Trophoblast cell (in vitro differentiated cells and primary cell): ENCODE measurements around the gene FGR.

ENCODE experiments used
- DNase-seq, 2 donors: peaks; one replicate each; pipeline ENCODE4 v3.0.0-alpha.2; 2016
- H2AFZ ChIP-seq: 2 replicates; pipeline ENCODE4 v1.6.1; 2013; ENCODE audit warnings: low read length, moderate library complexity, mild to moderate bottlenecking; ENCODE audit not compliant: insufficient read depth, poor library complexity
- H2AK5ac ChIP-seq: 2 replicates; pipeline ENCODE4 v1.6.1; 2013; ENCODE audit warnings: mild to moderate bottlenecking, low read length
- H2BK120ac ChIP-seq: 2 replicates; pipeline ENCODE4 v1.6.1; 2013; ENCODE audit warnings: low read length, mild to moderate bottlenecking, moderate library complexity; ENCODE audit not compliant: insufficient read depth, poor library complexity
- H2BK12ac ChIP-seq: 2 replicates; pipeline ENCODE4 v1.6.1; 2013; ENCODE audit warnings: mild to moderate bottlenecking, low read length, moderate library complexity
- H2BK5ac ChIP-seq: 2 replicates; pipeline ENCODE4 v1.6.1; 2013; ENCODE audit warnings: low read length, low read depth, moderate library complexity, mild to moderate bottlenecking; ENCODE audit not compliant: poor library complexity
- H3K14ac ChIP-seq: 2 replicates; pipeline ENCODE4 v1.6.1; 2013; ENCODE audit warnings: mild to moderate bottlenecking, low read length
- H3K18ac ChIP-seq: 2 replicates; pipeline ENCODE4 v1.6.1; 2013; ENCODE audit warnings: mild to moderate bottlenecking, low read length
- H3K23ac ChIP-seq: 2 replicates; pipeline ENCODE4 v1.6.1; 2013; ENCODE audit warnings: low read length
- H3K27ac ChIP-seq: 2 replicates; pipeline ENCODE4 v1.5.1; 2013; ENCODE audit warnings: low read depth, mild to moderate bottlenecking, inconsistent platforms, low read length, moderate library complexity
- H3K27me3 ChIP-seq: 2 replicates; pipeline ENCODE4 v1.6.1; 2013; ENCODE audit warnings: inconsistent platforms, mild to moderate bottlenecking, low read length, moderate library complexity; ENCODE audit not compliant: insufficient read depth
- H3K36me3 ChIP-seq, 2 experiments: 1 replicate in 1 of 2; 2 replicates in 1 of 2; pipeline ENCODE4 v1.6.1; 2013; ENCODE audit warnings: low read length in 2 of 2, mild to moderate bottlenecking in 2 of 2, moderate library complexity in 1 of 2; ENCODE audit not compliant: insufficient read depth in 2 of 2, control insufficient read depth in 1 of 2
- H3K4ac ChIP-seq: 2 replicates; pipeline ENCODE4 v1.6.1; 2013; ENCODE audit warnings: low read depth, mild to moderate bottlenecking, low read length, moderate library complexity
- H3K4me1 ChIP-seq, 2 experiments: 1 replicate in 1 of 2; 2 replicates in 1 of 2; pipeline ENCODE4 v1.6.1; 2013; ENCODE audit warnings: low read length in 2 of 2, mild to moderate bottlenecking in 2 of 2, moderate library complexity in 1 of 2; ENCODE audit not compliant: insufficient read depth in 2 of 2, control insufficient read depth in 1 of 2
- H3K4me2 ChIP-seq: 2 replicates; pipeline ENCODE4 v1.6.1; 2013; ENCODE audit warnings: inconsistent platforms, mild to moderate bottlenecking, low read length, moderate library complexity
- H3K4me3 ChIP-seq: 2 replicates; pipeline ENCODE4 v1.5.1; 2013; ENCODE audit warnings: mild to moderate bottlenecking, low read depth, low read length, inconsistent platforms
- H3K79me1 ChIP-seq: one replicate; pipeline ENCODE4 v1.6.1; 2013; ENCODE audit warnings: low read length
- H3K79me2 ChIP-seq: 2 replicates; pipeline ENCODE4 v1.6.1; 2013; ENCODE audit warnings: low read length, mild to moderate bottlenecking; ENCODE audit not compliant: control insufficient read depth, insufficient read depth, poor library complexity
- H3K9ac ChIP-seq: 2 replicates; pipeline ENCODE4 v1.6.1; 2013; ENCODE audit warnings: mild to moderate bottlenecking, low read length
- H3K9me3 ChIP-seq: 2 replicates; pipeline ENCODE4 v1.6.1; 2013; ENCODE audit warnings: low read depth, mild to moderate bottlenecking, control low read depth, inconsistent platforms, low read length; ENCODE audit not compliant: insufficient read depth
- H4K12ac ChIP-seq: 2 replicates; pipeline ENCODE4 v1.6.1; 2013; ENCODE audit warnings: low read depth, mild to moderate bottlenecking, low read length, moderate library complexity
- H4K8ac ChIP-seq: 2 replicates; pipeline ENCODE4 v1.6.1; 2013; ENCODE audit warnings: low read depth, mild to moderate bottlenecking, low read length, moderate library complexity
- H4K91ac ChIP-seq: one replicate; pipeline ENCODE4 v1.6.1; 2013; ENCODE audit warnings: low read depth, mild to moderate bottlenecking, low read length, moderate library complexity
- WGBS: extraction: QIAGEN DNeasy Blood & Tissue Kit; methylation state at CpG from one replicate; pipeline ENCODE4 v1.1.7; 2013; ENCODE audit warnings: missing lambda C conversion rate; ENCODE audit not compliant: insufficient read length, insufficient coverage; ENCODE audit errors: extremely low coverage; 5-methylcytosine and 5-hydroxymethylcytosine counted together

The FGR gene

GRCh38 chr1:27598902-27599528 is 36.0 kb downstream of the FGR start:
- Histone ChIP-seq H3K4me3 (no peak overlapping the region), H3K9ac (no peak overlapping the region), H2BK120ac (peak overlapping the region; percentile 0), H2BK12ac (peak overlapping the region; percentile 38), H2AK5ac (no peak overlapping the region), H3K4me1 (peaks cover 72 to 76% of the 10 kb centered on the region in 2 experiments), H3K14ac (peak overlapping the region; percentile 9), H4K12ac (no peak overlapping the region), H3K36me3 (peaks cover 10 to 12% of the 10 kb centered on the region in 2 experiments), H4K91ac (peak overlapping the region; percentile 41), H3K4ac (peak overlapping the region; percentile 39), H3K79me2 (peaks cover 74% of the 10 kb centered on the region), H3K4me2 (peak overlapping the region; percentile 53), H3K9me3 (peaks cover 7% of the 10 kb centered on the region), H2AFZ (peak overlapping the region; percentile 5), H3K23ac (no peak overlapping the region), H3K18ac (peak overlapping the region; percentile 67), H3K79me1 (peaks cover 56% of the 10 kb centered on the region), H3K27me3 (no peaks in the 10 kb centered on the region), H3K27ac (peak overlapping the region; percentile 35), H4K8ac (no peak overlapping the region), H2BK5ac (peak overlapping the region; percentile 26)
- no peak for DNase-seq
- WGBS, result no CpG with 5 or more reads among the region's 6 CpGs

- peak overlapping the region; percentile 38 for H2BK12ac ChIP-seq
- H3K14ac ChIP-seq, result peak overlapping the region; percentile 9
- H2AK5ac ChIP-seq, result no peak overlapping the region
- no peak overlapping the region for H3K9ac ChIP-seq
- H3K4me3 ChIP-seq, result no peak overlapping the region
- no peak overlapping the region for H4K12ac ChIP-seq
- H4K91ac ChIP-seq, result peak overlapping the region; percentile 89
- peaks cover 55% of the 10 kb centered on the region for H3K79me1 ChIP-seq
- H3K27ac ChIP-seq, result peak overlapping the region; percentile 93
- H3K4ac ChIP-seq, result peak overlapping the region; percentile 91
- H2AFZ ChIP-seq, result peak overlapping the region; percentile 5
- H3K36me3 ChIP-seq, result peaks cover 16% of the 10 kb centered on the region in 2 experiments
- H3K9me3 ChIP-seq, result peaks cover 9% of the 10 kb centered on the region
- no peak for DNase-seq
- H3K4me1 ChIP-seq, result peaks cover 80 to 83% of the 10 kb centered on the region in 2 experiments
- H3K18ac ChIP-seq, result peak overlapping the region; percentile 67
- no peak overlapping the region for H2BK120ac ChIP-seq
- no peaks in the 10 kb centered on the region for H3K27me3 ChIP-seq
- H3K79me2 ChIP-seq, result peaks cover 75% of the 10 kb centered on the region
- H3K23ac ChIP-seq, result no peak overlapping the region
- H4K8ac ChIP-seq, result peak overlapping the region; percentile 10
- peak overlapping the region; percentile 26 for H2BK5ac ChIP-seq
- WGBS, result no CpG with 5 or more reads among the region's 3 CpGs
- peak overlapping the region; percentile 42 for H3K4me2 ChIP-seq
Observed at GRCh38 chr1:27598295-27598687, 36.7 kb downstream of the FGR start.

GRCh38 chr1:27597516-27598294 is 37.3 kb downstream of the FGR start:
- no peak overlapping the region for H4K12ac ChIP-seq
- peak overlapping the region; percentile 93 for H3K27ac ChIP-seq
- peak overlapping the region; percentile 42 for H3K4me2 ChIP-seq
- H2BK12ac ChIP-seq, result peak overlapping the region; percentile 44
- peaks cover 75% of the 10 kb centered on the region for H3K79me2 ChIP-seq
- peak overlapping the region; percentile 89 for H4K91ac ChIP-seq
- H3K4me3 ChIP-seq, result peak overlapping the region; percentile 41
- peaks cover 10% of the 10 kb centered on the region for H3K9me3 ChIP-seq
- no peak overlapping the region for H2AFZ ChIP-seq
- H3K18ac ChIP-seq, result peak overlapping the region; percentile 68
- peaks cover 54% of the 10 kb centered on the region for H3K79me1 ChIP-seq
- H3K9ac ChIP-seq, result peak overlapping the region; percentile 8
- H3K36me3 ChIP-seq, result peaks cover 16 to 18% of the 10 kb centered on the region in 2 experiments
- H2BK120ac ChIP-seq, result peak overlapping the region; percentile 78
- H3K14ac ChIP-seq, result peak overlapping the region; percentile 69
- WGBS, result no CpG with 5 or more reads among the region's 7 CpGs
- peak overlapping the region; percentile 69 for H4K8ac ChIP-seq
- peak overlapping the region; percentile 23 for H2BK5ac ChIP-seq
- peak overlapping the region; percentile 24 for H2AK5ac ChIP-seq
- no peaks in the 10 kb centered on the region for H3K27me3 ChIP-seq
- H3K4me1 ChIP-seq, result peaks cover 81 to 88% of the 10 kb centered on the region in 2 experiments
- H3K4ac ChIP-seq, result peak overlapping the region; percentile 91
- H3K23ac ChIP-seq, result no peak overlapping the region
- no peak for DNase-seq

- H3K4me2 ChIP-seq, result no peak overlapping the region
- no peak overlapping the region for H2BK5ac ChIP-seq
- peak overlapping the region; percentile 12 for H2BK12ac ChIP-seq
- H3K79me1 ChIP-seq, result peaks cover 46% of the 10 kb centered on the region
- no peak overlapping the region for H3K9ac ChIP-seq
- no peak overlapping the region for H3K4me3 ChIP-seq
- peak overlapping the region; percentile 3 for H3K18ac ChIP-seq
- no CpG with 5 or more reads among the region's 4 CpGs for WGBS
- no peak overlapping the region for H4K12ac ChIP-seq
- peaks cover 81 to 89% of the 10 kb centered on the region in 2 experiments for H3K4me1 ChIP-seq
- peaks cover 10% of the 10 kb centered on the region for H3K9me3 ChIP-seq
- no peak overlapping the region for H2AFZ ChIP-seq
- H3K36me3 ChIP-seq, result peaks cover 18% of the 10 kb centered on the region in 2 experiments
- no peak overlapping the region for H2BK120ac ChIP-seq
- peaks cover 72% of the 10 kb centered on the region for H3K79me2 ChIP-seq
- DNase-seq, result no peak
- no peak overlapping the region for H3K23ac ChIP-seq
- no peaks in the 10 kb centered on the region for H3K27me3 ChIP-seq
- peak overlapping the region; percentile 14 for H2AK5ac ChIP-seq
- H4K91ac ChIP-seq, result peak overlapping the region; percentile 31
- no peak overlapping the region for H4K8ac ChIP-seq
- H3K27ac ChIP-seq, result peak overlapping the region; percentile 93
- H3K14ac ChIP-seq, result peak overlapping the region; percentile 33
- peak overlapping the region; percentile 89 for H3K4ac ChIP-seq
Observed at GRCh38 chr1:27596986-27597385, 38.0 kb downstream of the FGR start.
